Stimulated activated CD4-positive, alpha-beta T cell treated with anti-CD3 and anti-CD28 coated beads, TNF-alpha, amount 100 ng/mL, for 24 hours (primary cell): ENCODE measurements around the gene NANOS3.
"Not testable (repeated sequence)": the region's sequence is repeated elsewhere in the genome, so short reads cannot be mapped to it uniquely, and the experiment has no call there.

Source experiments
- DNase-seq, 3 experiments: peaks; one replicate each; pipeline ENCODE4 v3.0.0-alpha.2; 2020; ENCODE audit warnings: low read depth in 3 of 3

NANOS3 gene

GRCh38 chr19:13920940-13921747 is 44.2 kb downstream of the NANOS3 start:
- DNase-seq: peak in 1 of 3 experiments; percentile 16

DNA sequence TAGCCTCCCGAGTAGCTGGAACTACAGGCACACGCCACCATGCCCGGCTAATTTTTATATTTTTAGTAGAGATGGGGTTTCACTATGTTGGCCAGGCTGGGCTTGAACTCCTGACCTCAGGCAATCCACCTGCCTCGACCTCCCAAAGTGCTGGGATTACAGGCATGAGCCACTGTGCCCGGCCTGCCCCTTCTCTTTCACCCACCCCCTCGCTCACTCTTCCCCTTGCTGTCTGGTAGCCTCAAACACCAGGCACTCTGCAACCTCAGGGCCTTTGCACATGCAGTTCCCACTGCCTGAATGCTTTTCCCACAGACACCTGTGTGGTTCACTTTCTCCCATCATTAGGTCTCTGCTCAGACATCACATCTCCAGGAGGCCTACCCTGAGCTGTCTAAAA is 45.2 kb downstream of the NANOS3 start:
- not testable (repeated sequence) for DNase-seq

- no peak for DNase-seq
Measured at GRCh38 chr19:13923194-13923987, 46.5 kb downstream of the NANOS3 start.

DNA sequence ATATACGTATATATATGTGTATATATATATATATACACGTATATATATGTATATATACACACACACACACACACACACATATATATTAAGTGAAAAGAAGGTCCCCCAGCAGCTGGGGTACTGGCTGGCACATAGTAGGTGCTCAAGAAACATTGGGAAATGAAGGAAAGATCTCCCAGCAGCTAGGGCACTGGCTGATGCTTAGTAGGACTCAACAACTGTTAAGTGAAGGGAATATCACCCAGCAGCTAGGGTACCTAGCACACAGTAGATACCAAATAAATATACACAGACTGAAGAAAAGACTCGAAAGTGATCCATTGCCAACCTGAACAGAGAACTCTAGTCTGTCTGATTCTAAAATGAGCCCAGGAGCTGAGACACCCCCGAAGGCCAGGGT is 49.1 kb downstream of the NANOS3 start:
- no peak for DNase-seq

- DNase-seq: no peak
Measured at GRCh38 chr19:13926715-13927114, 49.8 kb downstream of the NANOS3 start.

- no peak for DNase-seq
Measured at GRCh38 chr19:13929340-13929739, 52.4 kb downstream of the NANOS3 start.

GRCh38 chr19:13929956-13930355 is 53.0 kb downstream of the NANOS3 start:
- no peak for DNase-seq
